ENCODE data around the gene KLF18.
"Not testable (repeated sequence)": the region's sequence is repeated elsewhere in the genome, so short reads cannot be mapped to it uniquely, and the experiment has no call there.

The KLF18 gene

GRCh38 chr1:44141531-44141930 lies at the start of gene KLF18:
Gene KLF18 (minus strand): TSS chr1:44141631. CDS start chr1:44141631, 0 bp downstream.
- DNase-seq (ENCODE audit: low read depth): no peak

GRCh38 chr1:44174630-44175029 lies 33.2 kb upstream of the KLF18 start:
- no peak for DNase-seq (ENCODE audit: low read depth)

DNA sequence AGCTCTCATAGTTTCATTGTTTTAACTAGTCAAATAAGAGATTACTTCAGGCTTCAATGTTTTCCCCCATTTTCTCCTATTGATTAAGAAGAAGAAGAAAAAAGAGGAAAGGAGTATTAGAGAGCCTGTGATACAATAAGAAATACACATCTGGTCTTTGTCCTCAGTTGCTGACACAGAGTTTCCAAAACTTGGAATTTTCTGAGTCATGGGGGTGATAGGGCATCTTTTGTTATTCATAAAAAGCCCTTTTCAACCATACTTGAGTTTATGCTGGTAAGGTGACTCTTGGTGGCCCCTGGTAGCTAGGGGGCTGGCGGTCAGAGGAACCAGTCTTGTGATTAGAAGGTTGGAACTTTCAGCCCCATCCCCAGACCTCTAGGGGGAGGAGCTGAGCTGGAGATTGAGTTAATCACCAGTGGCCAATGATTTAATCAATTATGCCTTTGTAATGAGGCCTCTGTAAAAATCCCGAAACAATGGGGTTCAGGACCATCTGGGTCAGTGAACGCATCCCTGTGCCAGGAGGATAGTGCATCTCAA lies 28.9 kb upstream of the KLF18 start:
- peak; percentile 18 for DNase-seq (ENCODE audit: low read depth)

DNA sequence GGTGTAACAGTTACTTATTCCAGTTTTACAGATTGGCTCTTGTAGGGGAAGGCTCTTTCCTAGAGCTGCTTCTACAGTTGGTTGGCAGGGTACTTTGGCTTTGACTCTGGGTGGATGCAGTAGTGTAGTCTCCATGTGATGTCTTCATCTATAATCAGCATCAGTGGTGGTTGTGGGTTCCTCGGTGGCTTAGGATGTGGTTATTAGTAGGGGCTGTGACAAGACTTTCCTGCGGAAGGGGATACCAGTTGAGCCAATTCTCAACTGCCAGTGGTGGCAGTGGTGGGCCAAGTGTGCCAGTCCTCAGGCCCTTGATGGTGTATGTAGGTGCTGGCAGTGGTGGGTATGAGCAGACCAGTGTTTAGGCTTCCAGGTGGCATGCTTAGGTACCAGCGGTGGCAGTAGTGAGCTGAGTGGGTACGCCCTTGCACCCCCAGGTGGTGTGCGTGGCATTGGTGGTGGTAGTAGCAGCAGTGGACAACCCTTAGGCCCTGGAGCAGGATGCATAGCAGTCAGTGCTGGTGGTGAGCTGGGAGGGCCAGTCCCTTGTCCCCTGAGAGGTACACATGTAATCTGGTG lies 27.2 kb upstream of the KLF18 start:
- no peak for DNase-seq (ENCODE audit: low read depth)

GRCh38 chr1:44161546-44161945 lies 20.1 kb upstream of the KLF18 start:
- DNase-seq (ENCODE audit: low read depth): no peak

GRCh38 chr1:44158871-44159270 lies 17.4 kb upstream of the KLF18 start:
- DNase-seq (ENCODE audit: low read depth): no peak

- DNase-seq (ENCODE audit: low read depth): no peak
Measured at GRCh38 chr1:44157903-44158302, 16.5 kb upstream of the KLF18 start.

- DNase-seq (ENCODE audit: low read depth): peak; percentile 29
Measured at GRCh38 chr1:44154049-44154448, 12.6 kb upstream of the KLF18 start.

DNA sequence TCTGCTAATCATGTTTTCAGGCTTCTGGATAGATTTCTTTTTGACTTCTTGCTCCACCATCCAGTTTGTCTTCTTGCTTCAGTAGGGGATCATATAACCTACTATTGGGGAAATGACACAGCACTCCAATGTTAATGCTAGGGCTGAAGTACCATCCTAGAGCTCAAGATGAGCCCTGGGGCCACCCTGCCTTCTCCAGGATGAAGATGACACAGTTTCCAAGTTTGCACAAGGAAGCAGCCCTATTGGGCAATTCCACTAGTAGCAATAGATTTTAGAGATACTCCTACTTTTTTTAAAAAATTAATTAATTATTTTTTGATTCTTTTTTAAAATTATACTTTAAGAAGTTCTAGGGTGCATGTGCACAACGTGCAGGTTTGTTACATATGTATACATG lies 11.3 kb upstream of the KLF18 start:
- no peak for DNase-seq (ENCODE audit: low read depth)

DNA sequence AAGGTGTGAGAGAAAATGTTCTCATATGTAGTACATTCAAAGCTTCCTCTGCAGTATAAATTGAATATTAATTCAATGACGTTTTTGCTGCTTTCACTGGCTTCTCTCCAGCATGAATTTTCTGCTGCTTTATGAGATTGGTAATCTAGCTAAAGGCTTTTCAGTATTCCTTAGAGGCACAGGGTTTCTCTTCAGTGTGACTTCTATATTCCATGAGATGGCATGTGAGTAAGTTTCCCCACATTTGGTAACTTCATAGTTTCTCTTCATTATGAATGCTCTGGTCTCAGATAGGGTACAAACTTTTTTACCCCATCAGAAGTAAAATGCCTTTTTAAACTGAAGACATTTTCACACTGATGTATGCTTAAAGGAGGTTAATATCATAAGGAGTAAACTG lies 10.4 kb upstream of the KLF18 start:
- DNase-seq (ENCODE audit: low read depth): no peak

GRCh38 chr1:44151332-44151731 lies 9.9 kb upstream of the KLF18 start:
- no peak for DNase-seq (ENCODE audit: low read depth)

DNA sequence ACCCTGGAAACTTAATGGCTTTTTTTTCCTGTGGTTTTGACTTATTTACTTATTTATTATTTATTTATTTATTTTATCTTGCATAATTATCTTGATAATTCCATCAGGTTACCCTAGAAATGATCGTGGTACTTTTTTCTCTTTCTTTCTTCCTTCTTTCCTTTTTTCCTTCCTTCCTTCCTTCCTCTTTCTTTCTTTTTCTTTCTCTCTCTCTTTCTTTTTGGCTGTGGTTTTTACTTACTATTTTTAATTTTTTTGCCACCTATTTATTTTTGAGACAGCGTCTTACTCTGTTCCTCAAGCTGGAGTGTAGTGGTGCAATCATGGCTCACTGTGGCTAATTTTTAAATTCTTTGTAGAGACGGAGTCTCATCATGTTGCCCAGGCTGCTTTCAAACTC lies 6.2 kb upstream of the KLF18 start:
- DNase-seq (ENCODE audit: low read depth): no peak

DNA sequence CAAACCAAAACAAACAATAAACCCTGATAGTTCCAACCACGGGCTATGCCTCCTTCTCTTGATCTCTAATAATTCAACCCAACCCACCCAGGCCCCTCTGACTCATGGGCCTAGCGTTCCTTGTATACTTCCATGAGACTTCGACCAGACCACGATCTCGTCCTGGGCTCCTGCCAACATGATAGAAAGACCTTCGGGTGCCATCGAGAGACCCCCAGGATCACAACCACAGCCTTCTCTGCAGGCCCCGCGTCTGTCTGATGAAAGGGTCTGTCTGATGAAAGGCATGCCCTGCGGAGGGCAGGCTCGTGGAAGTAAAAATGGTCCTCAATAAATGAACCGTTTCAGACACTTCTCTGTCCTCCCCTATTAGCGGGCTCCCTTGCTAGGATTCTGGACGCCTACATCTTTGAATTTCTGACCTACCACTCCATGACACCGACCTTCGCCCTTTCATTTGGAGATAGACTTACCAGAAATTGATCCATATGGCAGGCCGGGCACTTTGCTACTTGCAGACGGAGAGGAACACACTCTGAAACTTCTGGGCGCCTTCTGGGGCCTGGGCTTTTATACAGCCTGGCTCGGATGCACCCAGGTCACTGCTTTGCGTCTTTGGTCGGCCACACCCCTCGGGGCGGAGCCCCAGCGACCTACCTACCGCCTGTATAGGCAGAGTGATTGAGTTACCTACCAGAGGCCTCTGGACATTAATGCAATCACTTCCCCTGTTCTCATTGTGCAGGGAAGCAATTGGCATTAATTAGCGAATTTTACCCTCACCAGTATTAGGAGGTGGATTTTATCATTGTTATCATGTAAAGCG lies 5.3 kb upstream of the KLF18 start:
- DNase-seq (ENCODE audit: low read depth): no peak

- no peak for DNase-seq (ENCODE audit: low read depth)
Measured at GRCh38 chr1:44144962-44145756, 3.7 kb upstream of the KLF18 start.

- not testable (repeated sequence) for DNase-seq (ENCODE audit: low read depth)
Measured at GRCh38 chr1:44139565-44139964, 1.9 kb downstream of the KLF18 start.

- DNase-seq (ENCODE audit: low read depth): no peak
Measured at GRCh38 chr1:44138239-44138638, 3.2 kb downstream of the KLF18 start.

- no peak for DNase-seq (ENCODE audit: low read depth)
Measured at GRCh38 chr1:44135886-44136285, 5.5 kb downstream of the KLF18 start.

- no peak for DNase-seq (ENCODE audit: low read depth)
Measured at GRCh38 chr1:44134071-44134920, 7.1 kb downstream of the KLF18 start.

DNA sequence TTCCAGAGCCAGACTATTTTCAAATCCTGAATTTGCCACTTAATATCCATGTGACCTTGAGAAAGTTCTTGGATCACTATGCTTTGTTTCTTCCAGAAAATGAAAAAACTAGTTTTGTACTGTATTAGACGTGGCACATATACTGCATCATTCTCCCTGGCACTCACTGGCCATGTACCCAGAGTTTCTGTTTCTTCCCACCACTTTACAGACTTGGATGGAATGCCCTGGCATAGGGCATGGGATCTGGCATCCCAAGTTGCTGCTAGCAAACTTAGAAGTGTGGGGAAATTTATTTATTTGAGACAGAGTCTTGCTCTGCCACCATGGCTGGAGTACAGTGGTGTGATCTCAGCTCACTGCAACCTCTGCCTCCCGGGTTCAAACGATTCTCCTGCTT lies 10.0 kb downstream of the KLF18 start:
- DNase-seq (ENCODE audit: low read depth): no peak

DNA sequence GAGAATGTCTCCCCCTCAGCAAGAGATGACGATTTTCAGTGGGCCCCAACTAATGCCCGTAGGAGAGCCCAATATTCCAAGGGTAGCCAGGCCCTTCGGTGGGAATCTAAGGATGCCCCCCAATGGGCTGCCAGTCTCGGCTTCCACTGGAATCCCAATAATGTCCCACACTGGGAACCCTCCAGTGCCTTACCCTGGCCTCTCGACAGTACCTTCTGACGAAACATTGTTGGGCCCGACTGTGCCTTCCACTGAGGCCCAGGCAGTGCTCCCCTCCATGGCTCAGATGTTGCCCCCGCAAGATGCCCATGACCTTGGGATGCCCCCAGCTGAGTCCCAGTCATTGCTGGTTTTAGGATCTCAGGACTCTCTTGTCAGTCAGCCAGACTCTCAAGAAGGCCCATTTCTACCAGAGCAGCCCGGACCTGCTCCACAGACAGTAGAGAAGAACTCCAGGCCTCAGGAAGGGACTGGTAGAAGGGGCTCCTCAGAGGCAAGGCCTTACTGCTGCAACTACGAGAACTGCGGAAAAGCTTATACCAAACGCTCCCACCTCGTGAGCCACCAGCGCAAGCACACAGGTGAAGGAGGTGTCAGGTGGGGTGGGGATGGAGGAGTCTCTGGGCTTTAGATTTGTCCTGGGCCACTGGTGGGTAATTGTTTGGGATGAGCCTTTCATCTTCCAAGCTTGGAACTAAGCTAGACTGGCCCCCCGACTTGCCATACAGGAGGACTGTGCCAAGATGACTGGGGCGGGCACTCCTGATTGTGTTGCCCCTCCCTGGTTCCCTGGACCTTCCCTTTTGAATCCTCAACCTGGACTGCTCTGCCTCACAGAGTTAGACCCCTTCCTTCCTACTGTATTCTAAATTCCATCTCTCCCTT lies 11.6 kb downstream of the KLF18 start:
- no peak for DNase-seq (ENCODE audit: low read depth)
